ENCODE data around the gene AFDN. TPM values are rescaled to one million over a fixed set of nuclear protein-coding genes. Genes with fewer than 3 reads are reported as not detected.
"Not testable (repeated sequence)": the region's sequence is repeated elsewhere in the genome, so short reads cannot be mapped to it uniquely, and the experiment has no call there.

The AFDN gene
- total RNA-seq, 1 experiment from 2014 or later, result 108 TPM

GRCh38 chr6:167974640-167975344 is 148.1 kb downstream of the AFDN start:
- ChIA-PET CTCF (no interaction called here), POLR2A (ENCODE audit: unreplicated experiment) (no interaction called here)
- TF ChIP-seq CTCF (conservative IDR thresholded peaks at IDR 0.05) (no peak), EZH2 (IDR thresholded peaks at IDR 0.05; ENCODE audit: low read depth) (no peak)
- H3K27ac ChIP-seq, result no peak overlapping the region
- H4K20me1 ChIP-seq (ENCODE audit: insufficient read depth), result peaks cover 8% of the 10 kb centered on the region
- no peaks in the 10 kb centered on the region for H3K9me3 ChIP-seq (ENCODE audit: insufficient read depth, low read depth)
- no peaks in the 10 kb centered on the region for H3K36me3 ChIP-seq (ENCODE audit: low read depth)
- H3K9me2 ChIP-seq (ENCODE audit: insufficient read depth), result no peaks in the 10 kb centered on the region
- H2AFZ ChIP-seq, result no peak overlapping the region
- intact Hi-C loops (cut with micrococcal nuclease; ENCODE audit: unreplicated experiment), result no loop called here
- H3K79me2 ChIP-seq (ENCODE audit: low read depth), result no peaks in the 10 kb centered on the region
- no peak overlapping the region for H3K4me2 ChIP-seq
- peaks cover 10% of the 10 kb centered on the region for H3K27me3 ChIP-seq (ENCODE audit: insufficient read depth, low read depth)
- no peak for DNase-seq
- no TSS peak for BruUV-seq (replicated peaks)
- H3K4me1 ChIP-seq (replicated peaks; ENCODE audit: insufficient read depth), result no peaks in the 10 kb centered on the region
- H3K4me3 ChIP-seq, result no peak overlapping the region
- H3F3A ChIP-seq (ENCODE audit: insufficient read depth, low read depth), result no peaks in the 10 kb centered on the region

- H3K4me2 ChIP-seq, result no peak overlapping the region
- H3K79me2 ChIP-seq (ENCODE audit: low read depth), result no peaks in the 10 kb centered on the region
- H3F3A ChIP-seq (ENCODE audit: insufficient read depth, low read depth), result no peaks in the 10 kb centered on the region
- no peak overlapping the region for H3K27ac ChIP-seq
- H3K9me2 ChIP-seq (ENCODE audit: insufficient read depth), result no peaks in the 10 kb centered on the region
- no peaks in the 10 kb centered on the region for H3K9me3 ChIP-seq (ENCODE audit: insufficient read depth, low read depth)
- no peaks in the 10 kb centered on the region for H3K36me3 ChIP-seq (ENCODE audit: low read depth)
- no peak overlapping the region for H2AFZ ChIP-seq
- ChIA-PET CTCF (no interaction called here), POLR2A (ENCODE audit: unreplicated experiment) (no interaction called here)
- intact Hi-C loops (cut with micrococcal nuclease; ENCODE audit: unreplicated experiment), result no loop called here
- no peaks in the 10 kb centered on the region for H3K4me1 ChIP-seq (replicated peaks; ENCODE audit: insufficient read depth)
- TF ChIP-seq CTCF (conservative IDR thresholded peaks at IDR 0.05) (no peak), EZH2 (IDR thresholded peaks at IDR 0.05; ENCODE audit: low read depth) (no peak)
- peaks cover 14% of the 10 kb centered on the region for H3K27me3 ChIP-seq (ENCODE audit: insufficient read depth, low read depth)
- no TSS peak for BruUV-seq (replicated peaks)
- no peak for DNase-seq
- no peak overlapping the region for H3K4me3 ChIP-seq
- peaks cover 8% of the 10 kb centered on the region for H4K20me1 ChIP-seq (ENCODE audit: insufficient read depth)
Measured at GRCh38 chr6:167975458-167975857, 148.7 kb downstream of the AFDN start.

- POLR2A ChIA-PET (ENCODE audit: unreplicated experiment); H3K79me2 ChIP-seq (ENCODE audit: low read depth); H3K9me2 ChIP-seq (ENCODE audit: insufficient read depth); H3K4me3 ChIP-seq; H3K27ac ChIP-seq; H4K20me1 ChIP-seq (ENCODE audit: insufficient read depth); CTCF ChIA-PET; BruUV-seq (replicated peaks); intact Hi-C loops (cut with micrococcal nuclease; ENCODE audit: unreplicated experiment); H3F3A ChIP-seq (ENCODE audit: insufficient read depth, low read depth); H3K36me3 ChIP-seq (ENCODE audit: low read depth); DNase-seq; H2AFZ ChIP-seq; H3K4me1 ChIP-seq (replicated peaks; ENCODE audit: insufficient read depth); H3K9me3 ChIP-seq (ENCODE audit: insufficient read depth, low read depth); H3K4me2 ChIP-seq: not testable (repeated sequence)
- peaks cover 20% of the 10 kb centered on the region for H3K27me3 ChIP-seq (ENCODE audit: insufficient read depth, low read depth)
Measured at GRCh38 chr6:167976116-167976657, 149.5 kb downstream of the AFDN start.

GRCh38 chr6:167976708-167977107 is 150.0 kb downstream of the AFDN start:
- no peaks in the 10 kb centered on the region for H3F3A ChIP-seq (ENCODE audit: insufficient read depth, low read depth)
- no peaks in the 10 kb centered on the region for H3K36me3 ChIP-seq (ENCODE audit: low read depth)
- CTCF ChIA-PET, result no interaction called here
- H3K4me1 ChIP-seq (replicated peaks; ENCODE audit: insufficient read depth), result no peaks in the 10 kb centered on the region
- no peak for DNase-seq
- POLR2A ChIA-PET (ENCODE audit: unreplicated experiment), result no interaction called here
- H4K20me1 ChIP-seq (ENCODE audit: insufficient read depth), result peaks cover 8% of the 10 kb centered on the region
- no peaks in the 10 kb centered on the region for H3K79me2 ChIP-seq (ENCODE audit: low read depth)
- TF ChIP-seq EZH2 (IDR thresholded peaks at IDR 0.05; ENCODE audit: low read depth) (no peak), CTCF (conservative IDR thresholded peaks at IDR 0.05) (no peak)
- H3K4me3 ChIP-seq, result no peak overlapping the region
- no peaks in the 10 kb centered on the region for H3K9me3 ChIP-seq (ENCODE audit: insufficient read depth, low read depth)
- H3K27ac ChIP-seq, result no peak overlapping the region
- H3K4me2 ChIP-seq, result no peak overlapping the region
- peaks cover 23% of the 10 kb centered on the region for H3K27me3 ChIP-seq (ENCODE audit: insufficient read depth, low read depth)
- no TSS peak for BruUV-seq (replicated peaks)
- H2AFZ ChIP-seq, result no peak overlapping the region
- no peaks in the 10 kb centered on the region for H3K9me2 ChIP-seq (ENCODE audit: insufficient read depth)
- intact Hi-C loops (cut with micrococcal nuclease; ENCODE audit: unreplicated experiment), result no loop called here

All from PC-9 (cell line).